Measurements from ENCODE around the gene SPACA5B. TPM values are rescaled to one million over a fixed set of nuclear protein-coding genes. Genes with fewer than 3 reads are reported as not detected.
"Not testable (repeated sequence)": the region's sequence is repeated elsewhere in the genome, so short reads cannot be mapped to it uniquely, and the experiment has no call there.

Gene SPACA5B
- total RNA-seq, 1 donor from 2014 or later, result not detected

DNA sequence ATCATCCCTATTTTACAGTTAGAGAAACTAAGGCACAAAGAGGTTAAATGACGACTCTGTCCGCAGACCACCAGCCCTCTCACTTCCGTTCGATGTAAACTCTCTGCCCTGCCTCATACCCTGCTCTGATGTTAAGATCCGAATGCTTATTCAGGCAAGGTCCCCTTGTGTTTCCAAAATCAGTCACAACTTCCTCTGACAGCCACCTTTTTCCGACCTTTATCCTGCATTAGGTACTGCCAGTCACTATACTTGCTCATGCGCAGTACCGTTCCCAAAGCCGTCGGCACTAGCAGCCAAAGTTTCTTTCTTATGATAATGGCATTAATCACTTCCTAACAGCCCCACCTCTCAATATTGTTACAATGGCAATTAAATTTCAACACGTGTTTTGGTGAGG, 12.3 kb downstream of the SPACA5B start:
- Mint-ChIP-seq H3K27me3 (ENCODE audit: low read depth) (peaks cover 19% of the 10 kb centered on the region), H3K4me3 (ENCODE audit: low read depth) (peak overlapping the region; percentile 13), H3K4me1 (ENCODE audit: low read depth) (peaks cover 12% of the 10 kb centered on the region)
- H3K36me3 Mint-ChIP-seq (ENCODE audit: low read depth); H3K27ac Mint-ChIP-seq; H3K9me3 Mint-ChIP-seq; intact Hi-C loops (cut with micrococcal nuclease): not testable (repeated sequence)
- peak; percentile 8 for DNase-seq (ENCODE audit: low spot score)

GRCh38 chrX:48153769-48154168, 23.3 kb downstream of the SPACA5B start:
- no peaks in the 10 kb centered on the region for H3K36me3 Mint-ChIP-seq (ENCODE audit: low read depth)
- H3K4me3 Mint-ChIP-seq (ENCODE audit: low read depth), result no peak overlapping the region
- H3K27me3 Mint-ChIP-seq (ENCODE audit: low read depth), result peaks cover 1% of the 10 kb centered on the region
- no peaks in the 10 kb centered on the region for H3K9me3 Mint-ChIP-seq
- no peaks in the 10 kb centered on the region for H3K4me1 Mint-ChIP-seq (ENCODE audit: low read depth)
- no peak overlapping the region for H3K27ac Mint-ChIP-seq
- intact Hi-C loops (cut with micrococcal nuclease), result no loop called here
- DNase-seq (ENCODE audit: low spot score), result no peak

- no peak overlapping the region for H3K27ac Mint-ChIP-seq
- no peak for DNase-seq (ENCODE audit: low spot score)
- H3K4me1 Mint-ChIP-seq (ENCODE audit: low read depth), result no peaks in the 10 kb centered on the region
- H3K9me3 Mint-ChIP-seq, result no peaks in the 10 kb centered on the region
- H3K4me3 Mint-ChIP-seq (ENCODE audit: low read depth), result no peak overlapping the region
- H3K27me3 Mint-ChIP-seq (ENCODE audit: low read depth), result peaks cover 1% of the 10 kb centered on the region
- intact Hi-C loops (cut with micrococcal nuclease), result no loop called here
- H3K36me3 Mint-ChIP-seq (ENCODE audit: low read depth), result no peaks in the 10 kb centered on the region
Measured at GRCh38 chrX:48154796-48155195, 24.4 kb downstream of the SPACA5B start.

- no peak overlapping the region for H3K4me3 Mint-ChIP-seq (ENCODE audit: low read depth)
- H3K27me3 Mint-ChIP-seq (ENCODE audit: low read depth), result peaks cover 5% of the 10 kb centered on the region
- no peak for DNase-seq (ENCODE audit: low spot score)
- H3K36me3 Mint-ChIP-seq (ENCODE audit: low read depth), result no peaks in the 10 kb centered on the region
- no peaks in the 10 kb centered on the region for H3K9me3 Mint-ChIP-seq
- intact Hi-C loops (cut with micrococcal nuclease), result no loop called here
- no peak overlapping the region for H3K27ac Mint-ChIP-seq
- H3K4me1 Mint-ChIP-seq (ENCODE audit: low read depth), result no peaks in the 10 kb centered on the region
Measured at GRCh38 chrX:48156014-48156413, 25.6 kb downstream of the SPACA5B start.

DNA sequence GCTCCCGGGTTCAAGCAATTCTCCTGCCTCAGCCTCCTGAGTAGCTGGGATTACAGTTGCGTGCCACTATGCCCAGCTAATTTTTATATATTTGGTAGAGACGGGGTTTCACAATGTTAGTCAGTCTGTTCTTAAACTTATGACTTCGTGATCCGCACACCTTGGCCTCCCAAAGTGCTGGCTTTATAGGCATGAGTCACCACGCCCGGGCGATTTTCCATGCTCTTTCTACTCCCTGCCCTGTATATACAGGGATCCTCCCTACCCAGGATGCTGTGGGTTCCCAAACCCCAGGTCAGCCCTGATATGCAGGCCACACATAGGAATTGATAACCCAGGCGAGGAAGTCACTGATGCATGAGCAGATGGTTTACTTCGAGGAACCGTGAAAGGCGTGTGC, 34.8 kb downstream of the SPACA5B start:
- H3K4me3 Mint-ChIP-seq (ENCODE audit: low read depth), result no peak overlapping the region
- intact Hi-C loops (cut with micrococcal nuclease), result no loop called here
- no peaks in the 10 kb centered on the region for H3K9me3 Mint-ChIP-seq
- no peak overlapping the region for H3K27ac Mint-ChIP-seq
- DNase-seq (ENCODE audit: low spot score), result no peak
- no peaks in the 10 kb centered on the region for H3K36me3 Mint-ChIP-seq (ENCODE audit: low read depth)
- H3K4me1 Mint-ChIP-seq (ENCODE audit: low read depth), result no peaks in the 10 kb centered on the region
- peaks cover 6% of the 10 kb centered on the region for H3K27me3 Mint-ChIP-seq (ENCODE audit: low read depth)

DNA sequence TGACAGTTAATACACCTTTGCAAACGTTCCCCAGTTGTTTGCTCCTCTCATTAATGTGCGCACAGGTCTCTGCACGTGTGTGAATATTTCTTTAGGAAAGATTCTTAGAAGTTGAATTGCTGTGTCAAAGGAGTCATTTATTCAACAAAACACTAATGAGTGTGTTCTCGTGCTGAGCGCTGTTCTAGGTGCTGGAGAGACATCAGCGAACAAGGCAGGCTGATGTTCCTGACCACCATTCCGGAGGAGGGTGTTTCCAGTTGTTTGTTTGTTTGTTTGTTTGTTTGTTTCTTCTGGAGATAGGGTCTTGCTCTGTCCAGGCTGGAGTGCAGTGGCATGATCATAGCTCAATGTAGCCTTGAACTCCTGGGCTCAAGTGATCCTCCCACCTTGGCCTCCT, 35.9 kb downstream of the SPACA5B start:
- DNase-seq (ENCODE audit: low spot score); H3K27me3 Mint-ChIP-seq (ENCODE audit: low read depth); H3K36me3 Mint-ChIP-seq (ENCODE audit: low read depth); intact Hi-C loops (cut with micrococcal nuclease); H3K9me3 Mint-ChIP-seq; H3K4me1 Mint-ChIP-seq (ENCODE audit: low read depth); H3K27ac Mint-ChIP-seq; H3K4me3 Mint-ChIP-seq (ENCODE audit: low read depth): not testable (repeated sequence)

- Mint-ChIP-seq H3K4me3 (ENCODE audit: low read depth) (no peak overlapping the region), H3K4me1 (ENCODE audit: low read depth) (no peaks in the 10 kb centered on the region), H3K27me3 (ENCODE audit: low read depth) (no peaks in the 10 kb centered on the region), H3K36me3 (ENCODE audit: low read depth) (no peaks in the 10 kb centered on the region), H3K9me3 (no peaks in the 10 kb centered on the region), H3K27ac (no peak overlapping the region)
- intact Hi-C loops (cut with micrococcal nuclease), result no loop called here
- no peak for DNase-seq (ENCODE audit: low spot score)
Measured at GRCh38 chrX:48179691-48180090, 49.3 kb downstream of the SPACA5B start.

- Mint-ChIP-seq H3K9me3 (no peaks in the 10 kb centered on the region), H3K4me3 (ENCODE audit: low read depth) (no peak overlapping the region), H3K4me1 (ENCODE audit: low read depth) (no peaks in the 10 kb centered on the region), H3K36me3 (ENCODE audit: low read depth) (no peaks in the 10 kb centered on the region), H3K27me3 (ENCODE audit: low read depth) (no peaks in the 10 kb centered on the region), H3K27ac (no peak overlapping the region)
- intact Hi-C loops (cut with micrococcal nuclease), result no loop called here
- DNase-seq (ENCODE audit: low spot score), result no peak
Measured at GRCh38 chrX:48180811-48181210, 50.4 kb downstream of the SPACA5B start.

DNA sequence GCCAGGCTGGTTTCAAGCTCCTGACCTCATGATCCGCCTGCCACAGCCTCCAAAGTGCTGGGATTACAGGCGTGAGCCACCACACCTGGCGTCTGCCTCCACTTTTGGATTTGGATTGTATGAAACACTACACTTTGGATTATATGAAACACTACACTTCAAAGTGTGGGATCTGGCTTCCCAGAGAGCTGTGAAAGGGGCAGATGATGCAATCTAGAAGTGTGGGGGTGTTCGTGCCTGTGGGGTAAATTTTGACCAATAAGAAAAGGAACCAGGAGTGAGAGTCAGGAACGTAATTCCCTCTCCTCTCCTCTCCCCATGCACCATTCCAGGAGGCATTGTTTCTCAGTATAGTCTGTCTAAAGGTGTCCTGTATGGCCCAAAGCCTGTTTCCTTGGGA, 51.5 kb downstream of the SPACA5B start:
- H3K36me3 Mint-ChIP-seq (ENCODE audit: low read depth); H3K9me3 Mint-ChIP-seq; H3K27ac Mint-ChIP-seq; DNase-seq (ENCODE audit: low spot score); H3K27me3 Mint-ChIP-seq (ENCODE audit: low read depth); H3K4me1 Mint-ChIP-seq (ENCODE audit: low read depth); intact Hi-C loops (cut with micrococcal nuclease); H3K4me3 Mint-ChIP-seq (ENCODE audit: low read depth): not testable (repeated sequence)

Other genes with a start within 250 kb of the SPACA5B start
- 5.9 and 6.0 TPM in 2 replicates for gene ZNF182, start 126.6 kb upstream of the SPACA5B start, total RNA-seq
- gene SPACA5, start 123.6 kb upstream of the SPACA5B start, total RNA-seq, result not detected in 2 replicates
- gene ZNF630, start 59.0 kb upstream of the SPACA5B start, total RNA-seq, result 0.25 and 0.55 TPM in 2 replicates
- not detected in 2 replicates for gene SSX5, start 66.2 kb downstream of the SPACA5B start, total RNA-seq
- not detected in 2 replicates for gene SSX1, start 124.8 kb downstream of the SPACA5B start, total RNA-seq
- gene SSX3, start 226.1 kb downstream of the SPACA5B start, total RNA-seq, result not detected in 2 replicates